ENCODE data around the gene NLRP9.
"Not testable (repeated sequence)": the region's sequence is repeated elsewhere in the genome, so short reads cannot be mapped to it uniquely, and the experiment has no call there.

The NLRP9 gene

GRCh38 chr19:55738302-55738701 is at the start of gene NLRP9:
Gene NLRP9 (minus strand): TSS chr19:55738402. CDS start chr19:55738374, 28 bp downstream.
- Mint-ChIP-seq H3K27ac (no peak within 1 kb of the TSS), H3K27me3 (peaks cover 12% of the 10 kb centered on the region), H3K36me3 (no peaks in the 10 kb centered on the region), H3K9me3 (no peaks in the 10 kb centered on the region), H3K4me1 (no peaks in the 10 kb centered on the region), H3K4me3 (no peak within 1 kb of the TSS)
- no peak for ATAC-seq (ENCODE audit: low read depth)
- DNase-seq (ENCODE audit: low spot score in 2 of 2) = no peak

- ATAC-seq (ENCODE audit: low read depth) (no peak), DNase-seq (ENCODE audit: low spot score in 2 of 2) (no peak)
- H3K4me3 Mint-ChIP-seq = no peak overlapping the region
- H3K4me1 Mint-ChIP-seq = no peaks in the 10 kb centered on the region
- H3K36me3 Mint-ChIP-seq = peaks cover 2% of the 10 kb centered on the region
- H3K27me3 Mint-ChIP-seq = peaks cover 17% of the 10 kb centered on the region
- no peak overlapping the region for H3K27ac Mint-ChIP-seq
- H3K9me3 Mint-ChIP-seq = peaks cover 1% of the 10 kb centered on the region
Observed at GRCh38 chr19:55781112-55781511, 42.9 kb upstream of the NLRP9 start.

GRCh38 chr19:55778331-55778730 is 40.1 kb upstream of the NLRP9 start:
- H3K4me3 Mint-ChIP-seq = no peak overlapping the region
- peaks cover 27% of the 10 kb centered on the region for H3K27me3 Mint-ChIP-seq
- H3K27ac Mint-ChIP-seq = no peak overlapping the region
- no peak for DNase-seq (ENCODE audit: low spot score in 2 of 2)
- H3K4me1 Mint-ChIP-seq = no peaks in the 10 kb centered on the region
- H3K9me3 Mint-ChIP-seq = peaks cover 1% of the 10 kb centered on the region
- peaks cover 2% of the 10 kb centered on the region for H3K36me3 Mint-ChIP-seq
- no peak for ATAC-seq (ENCODE audit: low read depth)

GRCh38 chr19:55777528-55777927 is 39.3 kb upstream of the NLRP9 start:
- Mint-ChIP-seq H3K27me3 (peaks cover 25% of the 10 kb centered on the region), H3K4me1 (no peaks in the 10 kb centered on the region), H3K9me3 (peaks cover 1% of the 10 kb centered on the region), H3K4me3 (no peak overlapping the region), H3K36me3 (peaks cover 2% of the 10 kb centered on the region), H3K27ac (no peak overlapping the region)
- ATAC-seq (ENCODE audit: low read depth) = no peak
- DNase-seq (ENCODE audit: low spot score in 2 of 2) = peak in 1 of 2 donors; percentile 8

- H3K36me3 Mint-ChIP-seq; ATAC-seq (ENCODE audit: low read depth); H3K4me1 Mint-ChIP-seq; DNase-seq (ENCODE audit: low spot score in 2 of 2); H3K27ac Mint-ChIP-seq; H3K9me3 Mint-ChIP-seq; H3K4me3 Mint-ChIP-seq: not testable (repeated sequence)
- H3K27me3 Mint-ChIP-seq = peaks cover 13% of the 10 kb centered on the region
Observed at GRCh38 chr19:55769632-55770031, 31.4 kb upstream of the NLRP9 start.

GRCh38 chr19:55768818-55769217 is 30.6 kb upstream of the NLRP9 start, which contains the start of gene RFPL4AL1:
Gene RFPL4AL1 (plus strand): TSS chr19:55769118. CDS start chr19:55771805, 2,687 bp downstream.
- not testable (repeated sequence) for H3K27ac Mint-ChIP-seq, H3K4me1 Mint-ChIP-seq

GRCh38 chr19:55766466-55766865 is 28.3 kb upstream of the NLRP9 start:
- Mint-ChIP-seq H3K4me3 (no peak overlapping the region), H3K27me3 (peaks cover 14% of the 10 kb centered on the region), H3K27ac (no peak overlapping the region), H3K4me1 (no peaks in the 10 kb centered on the region), H3K9me3 (peaks cover 7% of the 10 kb centered on the region), H3K36me3 (no peaks in the 10 kb centered on the region)
- ATAC-seq (ENCODE audit: low read depth) (no peak), DNase-seq (ENCODE audit: low spot score in 2 of 2) (no peak)

More at GRCh38 chr19:55768818-55769217, 30.6 kb upstream of the NLRP9 start, which contains the start of gene RFPL4AL1:
- H3K36me3 Mint-ChIP-seq; ATAC-seq (ENCODE audit: low read depth); H3K9me3 Mint-ChIP-seq; DNase-seq (ENCODE audit: low spot score in 2 of 2); H3K4me3 Mint-ChIP-seq: not testable (repeated sequence)
- peaks cover 13% of the 10 kb centered on the region for H3K27me3 Mint-ChIP-seq

- H3K4me1 Mint-ChIP-seq; ATAC-seq (ENCODE audit: low read depth); H3K36me3 Mint-ChIP-seq; H3K9me3 Mint-ChIP-seq; H3K27ac Mint-ChIP-seq; DNase-seq (ENCODE audit: low spot score in 2 of 2); H3K4me3 Mint-ChIP-seq: not testable (repeated sequence)
- H3K27me3 Mint-ChIP-seq = peaks cover 10% of the 10 kb centered on the region
Observed at GRCh38 chr19:55758797-55759196, 20.6 kb upstream of the NLRP9 start, which contains the start of gene RFPL4A. Gene RFPL4A (plus strand): TSS chr19:55759097. CDS start chr19:55761801, 2,704 bp downstream.

GRCh38 chr19:55756808-55757207 is 18.6 kb upstream of the NLRP9 start:
- H3K4me1 Mint-ChIP-seq; H3K36me3 Mint-ChIP-seq; H3K27ac Mint-ChIP-seq; H3K4me3 Mint-ChIP-seq; H3K9me3 Mint-ChIP-seq; ATAC-seq (ENCODE audit: low read depth); DNase-seq (ENCODE audit: low spot score in 2 of 2): not testable (repeated sequence)
- H3K27me3 Mint-ChIP-seq = peaks cover 13% of the 10 kb centered on the region

- H3K27me3 Mint-ChIP-seq = peaks cover 10% of the 10 kb centered on the region
- H3K4me1 Mint-ChIP-seq = no peaks in the 10 kb centered on the region
- no peaks in the 10 kb centered on the region for H3K36me3 Mint-ChIP-seq
- H3K9me3 Mint-ChIP-seq = no peaks in the 10 kb centered on the region
- ATAC-seq (ENCODE audit: low read depth) = no peak
- H3K27ac Mint-ChIP-seq = no peak overlapping the region
- DNase-seq (ENCODE audit: low spot score in 2 of 2) = no peak
- no peak overlapping the region for H3K4me3 Mint-ChIP-seq
Observed at GRCh38 chr19:55753401-55753800, 15.2 kb upstream of the NLRP9 start.

GRCh38 chr19:55750715-55751114 is 12.5 kb upstream of the NLRP9 start:
- Mint-ChIP-seq H3K4me1 (no peaks in the 10 kb centered on the region), H3K36me3 (no peaks in the 10 kb centered on the region)
- DNase-seq (ENCODE audit: low spot score in 2 of 2) = no peak

GRCh38 chr19:55730378-55730777 is 7.8 kb downstream of the NLRP9 start:
- not testable (repeated sequence) for ATAC-seq (ENCODE audit: low read depth); H3K9me3 Mint-ChIP-seq; H3K4me3 Mint-ChIP-seq; H3K4me1 Mint-ChIP-seq; H3K36me3 Mint-ChIP-seq; H3K27ac Mint-ChIP-seq; DNase-seq (ENCODE audit: low spot score in 2 of 2); H3K27me3 Mint-ChIP-seq

More at GRCh38 chr19:55750715-55751114, 12.5 kb upstream of the NLRP9 start:
- H3K27ac Mint-ChIP-seq = no peak overlapping the region
- H3K9me3 Mint-ChIP-seq = no peaks in the 10 kb centered on the region
- peaks cover 5% of the 10 kb centered on the region for H3K27me3 Mint-ChIP-seq
- no peak for ATAC-seq (ENCODE audit: low read depth)
- H3K4me3 Mint-ChIP-seq = no peak overlapping the region

- ATAC-seq (ENCODE audit: low read depth) (no peak), DNase-seq (ENCODE audit: low spot score in 2 of 2) (no peak)
- Mint-ChIP-seq H3K4me3 (no peak overlapping the region), H3K27ac (no peak overlapping the region), H3K27me3 (peaks cover 22% of the 10 kb centered on the region), H3K4me1 (no peaks in the 10 kb centered on the region), H3K9me3 (peaks cover 8% of the 10 kb centered on the region), H3K36me3 (no peaks in the 10 kb centered on the region)
Observed at GRCh38 chr19:55723491-55723890, 14.7 kb downstream of the NLRP9 start.

- Mint-ChIP-seq H3K27ac (no peak overlapping the region), H3K36me3 (no peaks in the 10 kb centered on the region), H3K4me1 (no peaks in the 10 kb centered on the region), H3K27me3 (peaks cover 32% of the 10 kb centered on the region), H3K4me3 (no peak overlapping the region), H3K9me3 (peaks cover 8% of the 10 kb centered on the region)
- ATAC-seq (ENCODE audit: low read depth) (no peak), DNase-seq (ENCODE audit: low spot score in 2 of 2) (no peak)
Observed at GRCh38 chr19:55720801-55721200, 17.4 kb downstream of the NLRP9 start.

GRCh38 chr19:55720214-55720746 is 17.9 kb downstream of the NLRP9 start:
- H3K4me3 Mint-ChIP-seq = no peak overlapping the region
- H3K27me3 Mint-ChIP-seq = peaks cover 29% of the 10 kb centered on the region
- no peaks in the 10 kb centered on the region for H3K36me3 Mint-ChIP-seq
- H3K4me1 Mint-ChIP-seq = no peaks in the 10 kb centered on the region
- ATAC-seq (ENCODE audit: low read depth) (no peak), DNase-seq (ENCODE audit: low spot score in 2 of 2) (no peak)
- H3K27ac Mint-ChIP-seq = no peak overlapping the region
- H3K9me3 Mint-ChIP-seq = peaks cover 8% of the 10 kb centered on the region
